ENCODE results near the gene COL6A2.

COL6A2 gene

DNA sequence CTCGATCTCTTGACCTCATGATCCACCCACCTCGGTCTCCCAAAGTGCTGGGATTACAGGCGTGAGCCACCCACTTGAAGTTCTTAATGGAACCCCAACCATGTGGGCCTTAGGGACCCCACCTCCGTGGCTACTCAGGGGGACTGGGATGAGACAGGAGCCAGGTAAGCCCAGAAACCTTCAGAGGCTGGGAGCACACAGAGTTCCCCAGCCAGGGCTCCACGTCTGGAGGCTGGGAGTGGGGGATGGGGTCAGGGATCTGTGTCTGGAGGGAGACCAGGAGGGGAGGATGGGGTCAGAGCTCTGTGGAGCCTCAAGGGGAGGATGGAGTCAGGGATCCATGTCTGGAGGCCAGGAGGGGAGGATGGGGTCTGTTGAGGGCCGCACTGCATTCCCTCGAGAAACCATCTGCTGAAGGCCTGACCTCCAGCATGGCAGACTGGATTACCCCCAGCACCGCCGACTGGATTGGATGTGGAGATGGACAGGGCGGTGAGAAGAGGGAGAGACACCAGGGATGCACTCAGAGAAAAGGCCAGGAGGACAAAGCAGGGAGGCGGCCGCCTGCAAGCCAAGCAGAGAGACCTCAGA, 59.6 kb downstream of the COL6A2 start:
- no peak overlapping the region for H3K4me3 ChIP-seq (ENCODE audit: low read length in 2 of 2)
- no peak overlapping the region for H3K9ac ChIP-seq (ENCODE audit: low read depth in 1 of 2, low read length in 2 of 2)
- H3K4me1 ChIP-seq (ENCODE audit: control insufficient read depth in 2 of 2, insufficient read depth in 2 of 2, low read length in 2 of 2): peaks cover 5 to 6% of the 10 kb centered on the region in 2 donors
- H3K9me3 ChIP-seq (ENCODE audit: control insufficient read depth in 2 of 2, low read length in 2 of 2): no peaks in the 10 kb centered on the region
- no peaks in the 10 kb centered on the region for H3K27me3 ChIP-seq (ENCODE audit: control insufficient read depth in 2 of 2, insufficient read depth in 2 of 2, low read length in 2 of 2)
- peaks cover 0 to 2% of the 10 kb centered on the region in 2 donors for H3K36me3 ChIP-seq (ENCODE audit: control insufficient read depth in 2 of 2, insufficient read depth in 2 of 2, low read length in 2 of 2)
- no peak overlapping the region for H3K27ac ChIP-seq (ENCODE audit: low read depth in 2 of 2, low read length in 2 of 2)

GRCh38 chr21:46157987-46158451, 60.1 kb downstream of the COL6A2 start:
- Histone ChIP-seq H3K4me3 (ENCODE audit: low read length in 2 of 2) (no peak overlapping the region), H3K27ac (ENCODE audit: low read depth in 2 of 2, low read length in 2 of 2) (no peak overlapping the region), H3K9me3 (ENCODE audit: control insufficient read depth in 2 of 2, low read length in 2 of 2) (no peaks in the 10 kb centered on the region), H3K9ac (ENCODE audit: low read depth in 1 of 2, low read length in 2 of 2) (no peak overlapping the region), H3K36me3 (ENCODE audit: control insufficient read depth in 2 of 2, insufficient read depth in 2 of 2, low read length in 2 of 2) (peaks cover 0 to 2% of the 10 kb centered on the region in 2 donors), H3K27me3 (ENCODE audit: control insufficient read depth in 2 of 2, insufficient read depth in 2 of 2, low read length in 2 of 2) (no peaks in the 10 kb centered on the region), H3K4me1 (ENCODE audit: control insufficient read depth in 2 of 2, insufficient read depth in 2 of 2, low read length in 2 of 2) (peaks cover 2 to 4% of the 10 kb centered on the region in 2 donors)

- Histone ChIP-seq H3K9ac (ENCODE audit: low read depth in 1 of 2, low read length in 2 of 2) (no peak overlapping the region), H3K4me1 (ENCODE audit: control insufficient read depth in 2 of 2, insufficient read depth in 2 of 2, low read length in 2 of 2) (no peaks in the 10 kb centered on the region), H3K4me3 (ENCODE audit: low read length in 2 of 2) (no peak overlapping the region), H3K27me3 (ENCODE audit: control insufficient read depth in 2 of 2, insufficient read depth in 2 of 2, low read length in 2 of 2) (no peaks in the 10 kb centered on the region), H3K9me3 (ENCODE audit: control insufficient read depth in 2 of 2, low read length in 2 of 2) (no peaks in the 10 kb centered on the region), H3K27ac (ENCODE audit: low read depth in 2 of 2, low read length in 2 of 2) (no peak overlapping the region), H3K36me3 (ENCODE audit: control insufficient read depth in 2 of 2, insufficient read depth in 2 of 2, low read length in 2 of 2) (peaks cover 0 to 2% of the 10 kb centered on the region in 2 donors)
Measured at GRCh38 chr21:46158666-46159300, 60.9 kb downstream of the COL6A2 start.

GRCh38 chr21:46159390-46159789, 61.5 kb downstream of the COL6A2 start:
- no peaks in the 10 kb centered on the region for H3K27me3 ChIP-seq (ENCODE audit: control insufficient read depth in 2 of 2, insufficient read depth in 2 of 2, low read length in 2 of 2)
- H3K4me3 ChIP-seq (ENCODE audit: low read length in 2 of 2): no peak overlapping the region
- H3K9me3 ChIP-seq (ENCODE audit: control insufficient read depth in 2 of 2, low read length in 2 of 2): no peaks in the 10 kb centered on the region
- H3K36me3 ChIP-seq (ENCODE audit: control insufficient read depth in 2 of 2, insufficient read depth in 2 of 2, low read length in 2 of 2): peaks cover 0 to 2% of the 10 kb centered on the region in 2 donors
- no peak overlapping the region for H3K27ac ChIP-seq (ENCODE audit: low read depth in 2 of 2, low read length in 2 of 2)
- no peak overlapping the region for H3K9ac ChIP-seq (ENCODE audit: low read depth in 1 of 2, low read length in 2 of 2)
- no peaks in the 10 kb centered on the region for H3K4me1 ChIP-seq (ENCODE audit: control insufficient read depth in 2 of 2, insufficient read depth in 2 of 2, low read length in 2 of 2)

- Histone ChIP-seq H3K27ac (ENCODE audit: low read depth in 2 of 2, low read length in 2 of 2) (no peak overlapping the region), H3K4me1 (ENCODE audit: control insufficient read depth in 2 of 2, insufficient read depth in 2 of 2, low read length in 2 of 2) (no peaks in the 10 kb centered on the region), H3K36me3 (ENCODE audit: control insufficient read depth in 2 of 2, insufficient read depth in 2 of 2, low read length in 2 of 2) (peaks cover 0 to 2% of the 10 kb centered on the region in 2 donors), H3K9me3 (ENCODE audit: control insufficient read depth in 2 of 2, low read length in 2 of 2) (no peaks in the 10 kb centered on the region), H3K4me3 (ENCODE audit: low read length in 2 of 2) (no peak overlapping the region), H3K27me3 (ENCODE audit: control insufficient read depth in 2 of 2, insufficient read depth in 2 of 2, low read length in 2 of 2) (no peaks in the 10 kb centered on the region), H3K9ac (ENCODE audit: low read depth in 1 of 2, low read length in 2 of 2) (no peak overlapping the region)
Measured at GRCh38 chr21:46159841-46160656, 62.1 kb downstream of the COL6A2 start.

- H3K36me3 ChIP-seq (ENCODE audit: control insufficient read depth in 2 of 2, insufficient read depth in 2 of 2, low read length in 2 of 2): peaks cover 0 to 2% of the 10 kb centered on the region in 2 donors
- no peaks in the 10 kb centered on the region for H3K4me1 ChIP-seq (ENCODE audit: control insufficient read depth in 2 of 2, insufficient read depth in 2 of 2, low read length in 2 of 2)
- H3K9me3 ChIP-seq (ENCODE audit: control insufficient read depth in 2 of 2, low read length in 2 of 2): no peaks in the 10 kb centered on the region
- H3K9ac ChIP-seq (ENCODE audit: low read depth in 1 of 2, low read length in 2 of 2): no peak overlapping the region
- no peak overlapping the region for H3K27ac ChIP-seq (ENCODE audit: low read depth in 2 of 2, low read length in 2 of 2)
- no peak overlapping the region for H3K4me3 ChIP-seq (ENCODE audit: low read length in 2 of 2)
- no peaks in the 10 kb centered on the region for H3K27me3 ChIP-seq (ENCODE audit: control insufficient read depth in 2 of 2, insufficient read depth in 2 of 2, low read length in 2 of 2)
Measured at GRCh38 chr21:46160657-46160906, 62.7 kb downstream of the COL6A2 start.

- no peaks in the 10 kb centered on the region for H3K27me3 ChIP-seq (ENCODE audit: control insufficient read depth in 2 of 2, insufficient read depth in 2 of 2, low read length in 2 of 2)
- H3K27ac ChIP-seq (ENCODE audit: low read depth in 2 of 2, low read length in 2 of 2): no peak overlapping the region
- H3K4me1 ChIP-seq (ENCODE audit: control insufficient read depth in 2 of 2, insufficient read depth in 2 of 2, low read length in 2 of 2): no peaks in the 10 kb centered on the region
- H3K9ac ChIP-seq (ENCODE audit: low read depth in 1 of 2, low read length in 2 of 2): no peak overlapping the region
- no peak overlapping the region for H3K4me3 ChIP-seq (ENCODE audit: low read length in 2 of 2)
- peaks cover 0 to 2% of the 10 kb centered on the region in 2 donors for H3K36me3 ChIP-seq (ENCODE audit: control insufficient read depth in 2 of 2, insufficient read depth in 2 of 2, low read length in 2 of 2)
- no peaks in the 10 kb centered on the region for H3K9me3 ChIP-seq (ENCODE audit: control insufficient read depth in 2 of 2, low read length in 2 of 2)
Measured at GRCh38 chr21:46160907-46161632, 63.2 kb downstream of the COL6A2 start.

GRCh38 chr21:46161633-46162592, 64.0 kb downstream of the COL6A2 start:
- no peaks in the 10 kb centered on the region for H3K9me3 ChIP-seq (ENCODE audit: control insufficient read depth in 2 of 2, low read length in 2 of 2)
- H3K4me1 ChIP-seq (ENCODE audit: control insufficient read depth in 2 of 2, insufficient read depth in 2 of 2, low read length in 2 of 2): no peaks in the 10 kb centered on the region
- no peaks in the 10 kb centered on the region for H3K27me3 ChIP-seq (ENCODE audit: control insufficient read depth in 2 of 2, insufficient read depth in 2 of 2, low read length in 2 of 2)
- no peak overlapping the region for H3K9ac ChIP-seq (ENCODE audit: low read depth in 1 of 2, low read length in 2 of 2)
- no peak overlapping the region for H3K4me3 ChIP-seq (ENCODE audit: low read length in 2 of 2)
- H3K36me3 ChIP-seq (ENCODE audit: control insufficient read depth in 2 of 2, insufficient read depth in 2 of 2, low read length in 2 of 2): no peaks in the 10 kb centered on the region
- no peak overlapping the region for H3K27ac ChIP-seq (ENCODE audit: low read depth in 2 of 2, low read length in 2 of 2)

- Histone ChIP-seq H3K27me3 (ENCODE audit: control insufficient read depth in 2 of 2, insufficient read depth in 2 of 2, low read length in 2 of 2) (no peaks in the 10 kb centered on the region), H3K27ac (ENCODE audit: low read depth in 2 of 2, low read length in 2 of 2) (no peak overlapping the region), H3K4me1 (ENCODE audit: control insufficient read depth in 2 of 2, insufficient read depth in 2 of 2, low read length in 2 of 2) (no peaks in the 10 kb centered on the region), H3K4me3 (ENCODE audit: low read length in 2 of 2) (no peak overlapping the region), H3K9me3 (ENCODE audit: control insufficient read depth in 2 of 2, low read length in 2 of 2) (no peaks in the 10 kb centered on the region), H3K36me3 (ENCODE audit: control insufficient read depth in 2 of 2, insufficient read depth in 2 of 2, low read length in 2 of 2) (no peaks in the 10 kb centered on the region), H3K9ac (ENCODE audit: low read depth in 1 of 2, low read length in 2 of 2) (no peak overlapping the region)
Measured at GRCh38 chr21:46163380-46163779, 65.5 kb downstream of the COL6A2 start.
